GM19240 (cell line): Measurements from ENCODE around the gene NDUFV1.

Experiments
- DNase-seq: peaks from one replicate; pipeline ENCODE4 v3.0.0; 2011; ENCODE audit warnings: low spot score; ENCODE audit not compliant: insufficient read length

NDUFV1 gene

DNA sequence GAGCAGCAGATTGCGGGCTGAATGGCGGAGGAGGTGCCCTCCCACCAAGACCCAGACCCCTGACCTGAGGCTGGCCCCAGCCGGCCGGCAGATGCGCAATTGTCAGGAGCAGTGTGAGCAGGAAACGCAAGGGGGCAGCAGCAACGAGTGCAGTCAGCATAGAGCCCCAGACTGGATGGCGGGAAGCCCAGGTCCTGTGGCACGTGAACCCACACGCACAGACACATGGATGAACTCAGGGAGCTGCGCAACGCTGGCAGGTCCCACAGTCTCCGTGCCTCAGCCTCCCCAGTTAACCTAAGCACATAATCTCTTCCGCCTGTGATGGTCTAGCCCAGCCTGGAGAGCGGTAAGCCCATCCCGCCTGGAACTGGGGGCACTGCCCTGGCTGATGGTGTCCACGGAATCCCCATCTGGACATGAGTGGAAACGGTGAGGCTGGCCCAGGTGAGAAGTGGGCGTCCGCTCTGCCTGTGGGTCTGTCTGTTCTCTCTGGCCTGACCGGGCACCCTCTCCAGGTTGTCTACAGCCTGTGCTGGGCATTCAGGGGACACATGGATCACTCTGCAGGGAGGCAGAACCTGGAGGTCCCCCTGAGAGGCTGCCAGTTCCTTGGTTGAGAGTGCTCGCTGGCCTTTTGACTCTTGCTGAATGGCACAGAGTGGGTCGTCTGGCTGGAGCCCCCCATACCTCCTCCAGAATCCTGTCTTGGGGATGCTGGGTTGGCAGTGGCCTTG is 33.5 kb downstream of the NDUFV1 start:
- DNase-seq: no peak

- no peak for DNase-seq
Measured at GRCh38 chr11:67640758-67641337, 34.1 kb downstream of the NDUFV1 start.

DNA sequence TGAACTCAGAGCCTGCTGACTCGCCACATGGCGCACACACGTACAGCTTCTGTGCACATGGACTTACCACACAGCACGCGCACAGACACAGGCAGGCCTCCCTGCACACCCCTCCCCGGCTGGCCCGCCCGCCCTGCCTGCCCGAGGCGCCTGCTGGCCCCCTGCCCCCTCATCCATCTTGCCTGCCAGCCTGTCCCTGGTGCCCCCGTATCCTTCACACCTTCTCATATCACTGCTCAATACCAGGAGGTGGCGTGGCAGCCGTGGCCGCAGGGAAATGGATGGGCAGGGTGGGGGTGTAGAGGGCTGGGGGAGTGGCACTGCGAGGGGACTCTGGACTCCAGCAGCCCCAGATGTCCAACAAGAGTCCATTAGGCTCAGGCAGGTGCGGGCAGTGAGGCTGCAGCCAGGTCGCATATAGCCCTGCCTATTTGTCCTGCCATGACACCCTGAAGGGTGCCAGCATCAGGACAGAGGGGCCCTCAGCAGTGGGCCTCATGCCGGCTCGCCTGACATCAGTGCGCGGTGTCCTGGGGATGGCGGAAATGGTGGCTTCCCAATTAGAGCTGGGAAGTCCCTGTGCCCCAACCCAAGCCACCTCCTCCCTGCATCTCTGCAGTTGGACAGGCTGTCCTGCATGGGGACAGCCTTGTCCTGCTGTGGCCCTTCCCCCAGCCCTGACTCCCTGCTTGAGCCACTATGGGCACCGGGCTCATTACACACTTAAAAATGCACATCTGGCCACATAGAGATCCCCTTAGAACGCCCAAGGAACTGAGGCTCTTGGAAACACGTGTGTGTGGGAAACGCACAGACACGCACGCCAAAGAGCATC is 34.8 kb downstream of the NDUFV1 start:
- DNase-seq: no peak

DNA sequence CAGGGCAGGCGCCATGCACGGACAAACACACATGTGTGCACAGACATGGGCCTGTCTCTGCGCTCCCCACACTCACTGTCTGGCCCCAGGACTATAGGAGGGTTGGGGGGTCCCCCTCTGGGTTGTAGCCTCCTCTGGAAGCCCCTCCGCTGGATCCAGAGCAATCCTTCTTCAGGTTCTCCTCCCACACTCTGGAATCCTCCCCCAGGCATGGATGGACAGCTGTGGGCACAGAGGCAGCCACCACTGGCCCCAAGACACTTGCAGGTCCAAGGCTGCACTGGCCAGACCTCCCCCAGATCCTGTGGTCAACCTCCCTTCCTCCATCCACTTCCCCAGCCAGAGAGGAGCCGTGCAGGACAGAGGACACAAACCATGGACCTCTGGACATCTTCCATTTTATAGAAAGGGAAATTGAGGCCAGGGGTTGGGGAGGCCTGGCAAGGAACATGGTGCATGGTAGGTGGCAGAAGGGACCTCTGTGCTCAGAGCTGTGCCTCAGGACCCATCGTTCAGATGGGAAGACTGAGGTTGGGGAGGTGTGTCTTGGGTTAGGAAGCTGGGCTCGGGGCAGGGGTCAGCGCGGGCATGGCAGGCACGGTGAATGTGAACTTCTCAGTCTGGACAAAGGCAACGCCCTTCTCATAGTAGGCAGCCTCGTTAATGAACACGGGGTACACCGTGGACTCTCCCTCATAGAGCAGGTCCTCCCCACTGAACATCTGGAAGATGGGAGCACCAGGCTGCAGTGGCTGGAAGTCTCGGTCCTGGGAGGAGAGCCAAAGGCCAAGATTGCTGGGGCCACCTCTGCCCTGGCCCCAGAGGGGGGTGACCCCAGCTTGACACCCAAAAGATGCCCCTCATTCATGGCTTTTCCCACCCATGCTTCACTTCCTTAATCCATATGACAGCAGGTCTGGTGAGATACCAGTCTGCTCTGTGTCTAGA is 35.7 kb downstream of the NDUFV1 start:
- no peak for DNase-seq

- DNase-seq: no peak
Measured at GRCh38 chr11:67644042-67644441, 37.3 kb downstream of the NDUFV1 start.

DNA sequence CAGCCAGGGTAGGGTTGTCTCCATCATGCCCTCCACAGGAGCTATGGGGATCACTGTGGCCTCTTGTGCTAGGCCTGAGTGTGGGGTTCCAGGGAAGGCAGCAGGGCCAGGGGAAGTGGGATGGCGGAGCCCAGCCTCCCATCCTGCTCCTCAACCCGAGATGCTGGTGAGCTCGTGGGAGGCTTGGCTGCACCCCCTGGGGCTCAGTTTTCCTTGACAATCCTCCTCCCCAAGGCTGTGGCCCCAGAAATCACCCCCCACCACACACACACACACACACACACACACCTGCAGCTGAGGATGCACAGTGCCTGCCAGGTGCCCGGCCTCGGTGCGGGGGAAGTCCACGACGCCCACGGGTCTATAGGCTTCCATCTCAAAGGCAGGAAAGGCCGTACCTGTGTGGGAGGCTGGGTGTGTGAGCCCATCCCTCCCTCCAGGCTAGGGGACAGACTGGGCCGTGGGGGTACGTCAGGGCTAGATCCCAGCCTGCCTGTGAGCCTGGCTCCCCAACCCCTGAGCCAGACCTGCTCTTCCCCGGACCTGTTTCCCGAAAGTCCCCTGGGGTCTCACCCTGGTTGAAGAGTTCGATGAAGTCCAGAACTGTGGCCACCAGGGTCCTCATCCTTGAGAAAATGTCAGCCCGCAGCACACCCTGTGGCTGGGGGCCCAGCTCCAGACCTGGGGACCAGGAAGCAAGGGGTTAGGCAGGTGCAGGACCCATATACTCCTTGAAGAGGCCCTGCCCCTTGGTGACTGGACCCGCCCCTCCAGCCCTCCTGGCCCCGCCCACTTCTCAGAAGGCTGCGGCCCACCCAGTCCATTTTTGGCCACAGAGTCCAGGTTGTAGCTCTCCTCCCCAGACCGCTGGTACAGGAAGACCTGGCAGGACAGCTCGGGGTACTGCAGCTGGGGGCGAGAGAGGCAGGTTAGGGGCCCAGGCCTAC is 38.0 kb downstream of the NDUFV1 start:
- no peak for DNase-seq

GRCh38 chr11:67645521-67646461 is 39.1 kb downstream of the NDUFV1 start:
- DNase-seq: no peak

DNA sequence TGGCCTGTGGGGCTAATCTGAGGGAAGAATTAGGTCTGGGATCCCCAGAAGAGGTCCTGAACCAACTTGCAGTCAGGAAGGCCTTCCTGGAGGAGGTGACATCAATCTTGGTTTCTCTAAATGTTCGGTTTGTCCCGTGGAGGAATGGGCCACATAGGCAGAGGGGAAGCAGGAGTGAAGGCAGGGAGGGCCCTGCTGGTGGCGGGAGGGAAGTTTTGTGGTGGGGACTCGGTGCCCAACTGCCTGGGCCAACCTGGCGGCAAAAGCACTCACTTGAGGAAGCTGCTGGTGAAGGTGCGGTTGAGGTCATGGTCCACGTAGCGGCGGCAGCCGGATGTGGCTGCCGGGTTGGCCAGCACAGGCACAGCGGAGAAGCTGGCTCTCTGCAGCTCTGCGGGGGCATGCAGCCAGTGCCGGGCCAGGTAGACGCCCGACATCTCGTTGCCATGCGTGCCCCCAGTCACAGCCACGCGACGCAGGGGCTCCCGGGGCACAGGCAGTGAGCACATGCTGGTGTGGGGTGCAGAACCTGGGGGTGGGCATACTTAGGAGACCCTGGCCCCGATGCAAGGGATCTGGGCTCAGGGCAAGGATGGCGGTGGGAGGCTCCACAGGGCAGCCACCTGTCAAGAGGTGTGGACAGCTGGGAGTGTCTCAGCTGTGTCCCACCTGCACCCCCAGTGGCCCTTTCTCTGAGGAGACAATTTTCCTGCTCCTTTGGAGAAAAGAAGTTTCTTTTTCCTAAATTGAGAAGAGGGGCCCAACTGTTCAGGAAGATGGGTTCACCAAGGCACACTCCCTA is 40.0 kb downstream of the NDUFV1 start:
- no peak for DNase-seq

DNA sequence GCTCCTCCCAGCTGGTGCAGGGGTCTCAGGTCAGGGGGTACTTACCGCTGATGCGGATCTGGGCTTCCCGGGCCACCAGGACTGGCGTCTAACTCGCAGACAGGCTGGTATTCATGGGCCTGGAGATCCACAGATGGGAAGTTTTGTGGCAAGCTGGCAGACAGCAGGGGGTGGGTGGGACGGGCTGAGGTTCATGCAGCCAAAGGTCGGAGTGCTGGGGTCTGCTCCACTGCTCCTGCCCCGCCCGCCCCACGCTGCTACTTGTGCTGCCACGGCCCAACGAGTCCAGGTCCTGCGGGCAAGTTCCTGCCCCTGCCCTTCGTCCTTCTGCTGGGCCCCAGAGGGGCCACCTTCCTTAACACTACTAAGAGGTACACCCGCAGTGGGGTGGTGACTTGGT is 40.7 kb downstream of the NDUFV1 start:
- no peak for DNase-seq

GRCh38 chr11:67648140-67648795 is 41.5 kb downstream of the NDUFV1 start:
- DNase-seq: peak; percentile 60

DNA sequence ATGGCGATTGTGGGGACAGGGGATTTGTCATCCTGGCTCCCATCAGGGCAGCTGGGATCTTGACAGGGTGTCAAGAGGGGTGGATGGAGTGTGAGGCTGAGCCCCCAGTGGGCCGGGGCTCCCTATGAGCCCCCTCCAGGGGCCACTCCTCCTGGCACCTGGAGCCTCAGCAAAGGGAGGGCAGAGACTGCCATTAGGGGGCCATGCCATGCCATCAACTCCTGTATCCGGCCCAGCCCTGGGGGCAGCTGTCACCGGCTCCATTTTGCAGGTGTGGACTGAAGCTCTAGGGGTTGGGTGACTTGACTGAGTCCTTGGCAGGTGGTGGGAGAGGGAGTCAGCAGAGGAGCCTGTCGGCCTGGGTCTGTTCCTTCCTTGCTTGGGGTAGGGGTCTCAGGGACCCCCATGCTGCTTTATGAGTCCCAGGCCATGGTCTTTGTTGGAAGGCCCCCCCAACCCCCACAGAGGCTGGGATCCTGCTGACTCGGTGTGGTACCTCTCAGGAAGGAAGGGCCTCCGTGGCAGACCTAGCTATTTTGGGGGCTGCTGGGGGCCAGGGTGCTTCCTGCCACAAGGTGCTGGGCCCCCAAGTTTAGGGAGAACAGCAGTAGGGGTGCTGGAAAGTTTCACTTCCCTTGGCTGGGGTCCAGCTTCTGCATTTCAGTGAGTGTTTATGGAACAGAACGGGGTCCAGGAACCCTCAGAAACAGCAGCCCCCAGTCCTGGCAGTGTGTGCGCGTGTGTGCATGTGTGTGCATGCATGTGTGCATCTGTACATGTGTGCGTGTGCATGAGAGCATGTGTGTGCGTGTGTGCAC is 42.3 kb downstream of the NDUFV1 start:
- no peak for DNase-seq

GRCh38 chr11:67649634-67650510 is 43.1 kb downstream of the NDUFV1 start:
- no peak for DNase-seq

DNA sequence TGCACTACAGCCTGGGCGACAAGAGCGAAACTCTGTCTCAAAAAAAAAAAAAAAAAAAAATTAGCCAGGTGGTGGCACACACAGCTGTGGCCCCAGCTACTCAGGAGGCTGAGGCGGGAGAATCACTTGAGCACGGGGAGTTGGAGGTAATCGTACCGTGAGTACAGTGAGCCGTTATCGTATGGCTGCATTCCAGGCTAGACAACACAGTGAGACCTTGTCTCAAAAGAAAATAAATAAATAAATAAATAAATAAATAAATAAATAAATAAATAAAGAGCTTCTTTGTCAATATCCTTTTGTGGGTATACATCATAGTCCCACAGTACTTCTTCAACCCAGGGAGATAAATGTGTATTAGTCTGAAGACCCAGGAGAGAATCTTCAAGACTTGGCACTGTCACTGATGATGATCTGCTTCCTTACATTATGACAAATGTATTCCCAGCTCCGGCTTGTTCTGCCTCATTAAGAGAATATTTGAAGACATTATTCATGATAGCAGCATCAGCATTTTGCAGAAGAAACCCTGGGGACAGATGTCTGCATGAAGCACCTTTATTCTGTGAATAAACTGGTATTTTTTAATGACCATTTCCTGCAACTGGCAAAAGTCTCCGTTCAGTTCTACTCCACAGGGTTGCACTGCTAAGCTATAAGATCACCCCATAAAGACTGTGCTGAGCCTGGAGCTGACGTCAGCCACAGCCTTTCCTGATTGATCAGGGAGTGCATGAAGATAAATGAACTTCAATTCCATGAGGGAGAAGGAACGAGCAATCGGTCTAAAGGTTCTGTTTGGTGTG is 45.4 kb downstream of the NDUFV1 start:
- DNase-seq: no peak

GRCh38 chr11:67652965-67653845 is 46.5 kb downstream of the NDUFV1 start:
- no peak for DNase-seq
